Gastroesophageal sphincter (tissue), 4 donors: ENCODE data around the gene ACOXL. TPM values are rescaled to one million over a fixed set of nuclear protein-coding genes. Genes with fewer than 3 reads are reported as not detected.

Experiments used
- ATAC-seq: fragments of 150-250 bp; one replicate; pipeline ENCODE4 v1.9.1; 2016; ENCODE audit warnings: mild to moderate bottlenecking, moderate library complexity
- H3K27ac ChIP-seq, 4 donors: fragments of 200-600 bp; sonication (generic) in 3 of 4; 1 replicate in 3 of 4; 2 replicates in 1 of 4; pipeline ENCODE4 v1.5.1; 2016 to 2019
- H3K27me3 ChIP-seq: fragments of 200-600 bp; sonication (generic); one replicate; pipeline ENCODE4 v1.5.1; 2019
- H3K36me3 ChIP-seq, 2 donors: fragments of 200-600 bp; sonication (generic); one replicate each; pipeline ENCODE4 v1.5.1; 2019; ENCODE audit warnings: control low read depth in 1 of 2
- H3K4me1 ChIP-seq, 3 donors: fragments of 200-600 bp; sonication (generic); 1 replicate in 2 of 3; 2 replicates in 1 of 3; pipeline ENCODE4 v1.5.1; 2016 to 2019; ENCODE audit warnings: control low read depth in 2 of 3
- H3K4me3 ChIP-seq, 2 donors: fragments of 200-600 bp; sonication (generic); one replicate each; pipeline ENCODE4 v1.5.1; 2019; ENCODE audit warnings: mild to moderate bottlenecking in 1 of 2, moderate library complexity in 1 of 2
- H3K9me3 ChIP-seq, 3 donors: fragments of 200-600 bp; sonication (generic); one replicate each; pipeline ENCODE4 v1.5.1; 2017 to 2019; ENCODE audit warnings: control low read depth in 2 of 3
- EP300 ChIP-seq: sonication (generic); formaldehyde crosslinking; IDR thresholded peaks from one replicate; pipeline ENCODE4 v1.6.1; 2017; ENCODE audit warnings: antibody characterized with exemption, mild to moderate bottlenecking
- POLR2A ChIP-seq, 2 donors: fragments of 450-650 bp; IDR thresholded peaks; one replicate each; pipeline ENCODE4 v1.6.1; 2017; ENCODE audit warnings: antibody characterized with exemption in 2 of 2, mild to moderate bottlenecking in 2 of 2, moderate library complexity in 1 of 2
- POLR2AphosphoS5 ChIP-seq: sonication (generic); formaldehyde crosslinking; IDR thresholded peaks from one replicate; pipeline ENCODE4 v1.6.1; 2017; ENCODE audit warnings: antibody characterized with exemption
- WGBS, 2 donors: methylation state at CpG; one replicate each; pipeline ENCODE4 v1.1.5; 2018; ENCODE audit warnings: low coverage in 1 of 2; 5-methylcytosine and 5-hydroxymethylcytosine counted together
- total RNA-seq, 4 donors: library from RNA; depleted of rRNA; stranded (reverse); fragments of >200 nt; gene quantifications; one replicate each; pipeline ENCODE4 v1.1.0, GENCODE V29; 2016
- TF ChIP-seq, protein P1 (sequence below), 4 experiments: fragments of 200-600 bp in 2 of 4; fragments of 450-650 bp in 2 of 4; sonication (generic) in 1 of 4; IDR thresholded peaks; one replicate each; pipeline ENCODE4 v1.5.1; 2017 to 2019; ENCODE audit warnings: antibody characterized with exemption in 4 of 4, mild to moderate bottlenecking in 2 of 4, moderate library complexity in 2 of 4

The ACOXL gene
- total RNA-seq, 4 donors from 2014 or later, result not detected

GRCh38 chr2:111116843-111117597 lies 384.6 kb downstream of the ACOXL start:
- Histone ChIP-seq H3K4me1 (peaks cover 0 to 52% (median 16%) of the 10 kb centered on the region in 3 donors), H3K27ac (peak overlapping the region in 1 of 4 donors; percentile 59), H3K9me3 (peaks cover 0 to 7% (median 0%) of the 10 kb centered on the region in 3 donors), H3K4me3 (peak overlapping the region in 1 of 2 donors; percentile 88), H3K36me3 (no peaks in the 10 kb centered on the region), H3K27me3 (peaks cover 79% of the 10 kb centered on the region)
- TF ChIP-seq, protein P1, sequence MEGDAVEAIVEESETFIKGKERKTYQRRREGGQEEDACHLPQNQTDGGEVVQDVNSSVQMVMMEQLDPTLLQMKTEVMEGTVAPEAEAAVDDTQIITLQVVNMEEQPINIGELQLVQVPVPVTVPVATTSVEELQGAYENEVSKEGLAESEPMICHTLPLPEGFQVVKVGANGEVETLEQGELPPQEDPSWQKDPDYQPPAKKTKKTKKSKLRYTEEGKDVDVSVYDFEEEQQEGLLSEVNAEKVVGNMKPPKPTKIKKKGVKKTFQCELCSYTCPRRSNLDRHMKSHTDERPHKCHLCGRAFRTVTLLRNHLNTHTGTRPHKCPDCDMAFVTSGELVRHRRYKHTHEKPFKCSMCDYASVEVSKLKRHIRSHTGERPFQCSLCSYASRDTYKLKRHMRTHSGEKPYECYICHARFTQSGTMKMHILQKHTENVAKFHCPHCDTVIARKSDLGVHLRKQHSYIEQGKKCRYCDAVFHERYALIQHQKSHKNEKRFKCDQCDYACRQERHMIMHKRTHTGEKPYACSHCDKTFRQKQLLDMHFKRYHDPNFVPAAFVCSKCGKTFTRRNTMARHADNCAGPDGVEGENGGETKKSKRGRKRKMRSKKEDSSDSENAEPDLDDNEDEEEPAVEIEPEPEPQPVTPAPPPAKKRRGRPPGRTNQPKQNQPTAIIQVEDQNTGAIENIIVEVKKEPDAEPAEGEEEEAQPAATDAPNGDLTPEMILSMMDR (IDR thresholded peaks at IDR 0.05), result peak in 3 of 4 experiments; percentile 79 to 96 (median 85)
- TF ChIP-seq POLR2AphosphoS5, result no peak
- 9 to 16% methylated on average over 7 to 17 of the region's 30 CpGs for WGBS, 2 donors
- peak; percentile 41 for ATAC-seq

DNA sequence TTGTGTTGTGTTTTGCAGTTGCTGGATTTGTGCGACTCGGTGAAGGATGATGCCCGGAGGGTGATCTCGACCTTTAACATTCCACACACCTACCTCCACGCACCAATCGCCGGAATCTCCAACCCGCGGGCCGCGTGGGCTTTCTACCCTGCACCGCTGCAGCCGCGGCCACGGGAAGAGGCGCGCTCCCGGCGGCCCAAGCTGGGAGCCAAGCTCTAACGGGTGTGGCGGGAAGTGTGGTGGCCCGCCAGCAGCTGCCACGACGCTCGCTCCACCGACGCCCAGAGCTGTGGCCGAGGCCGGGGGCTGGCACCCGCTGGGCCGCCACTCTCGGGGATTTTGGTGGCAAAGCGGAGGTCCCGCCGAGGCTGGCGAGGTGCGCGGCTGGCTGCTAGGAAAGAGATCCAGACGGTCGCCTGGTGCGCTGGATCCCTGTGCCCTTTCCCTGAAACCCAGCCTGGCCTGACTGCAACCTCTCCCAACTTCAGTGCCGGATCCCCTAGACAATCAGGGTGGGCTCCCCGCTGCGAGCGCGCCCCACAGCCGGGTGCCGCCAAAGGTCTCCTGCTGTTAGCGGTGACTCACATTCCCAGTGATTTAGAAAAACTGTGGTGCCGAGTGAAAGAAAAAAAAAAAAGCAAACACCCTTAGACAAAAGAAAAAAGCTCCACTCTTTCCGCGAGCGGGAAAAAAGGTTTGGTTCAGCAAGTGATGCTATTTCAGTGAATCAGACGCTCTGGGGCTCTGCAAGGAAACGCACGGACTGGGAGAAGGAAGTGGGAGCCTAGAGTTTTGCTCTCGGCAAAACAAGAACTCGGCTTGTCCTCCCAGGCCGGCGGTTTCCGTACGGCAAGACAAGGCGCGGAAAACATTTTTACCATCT lies 385.5 kb downstream of the ACOXL start:
- TF ChIP-seq POLR2A (IDR thresholded peaks at IDR 0.05) (no peak), POLR2AphosphoS5 (no peak), EP300 (no peak)
- TF ChIP-seq, protein P1 (IDR thresholded peaks at IDR 0.05), result no peak
- WGBS, 2 donors, result 19 to 24% methylated on average over 9 to 20 of the region's 64 CpGs
- Histone ChIP-seq H3K27ac (peak overlapping the region in 3 of 4 donors; percentile 9 to 59 (median 52)), H3K36me3 (no peaks in the 10 kb centered on the region), H3K9me3 (peaks cover 0 to 7% (median 0%) of the 10 kb centered on the region in 3 donors), H3K4me1 (peaks cover 0 to 55% (median 16%) of the 10 kb centered on the region in 3 donors), H3K27me3 (peaks cover 71% of the 10 kb centered on the region), H3K4me3 (peak overlapping the region; percentile 2 to 88)
- ATAC-seq, result no peak

GRCh38 chr2:111118481-111118980 lies 386.2 kb downstream of the ACOXL start:
- peaks cover 64% of the 10 kb centered on the region for H3K27me3 ChIP-seq
- H3K36me3 ChIP-seq, result no peaks in the 10 kb centered on the region
- H3K27ac ChIP-seq, result peak overlapping the region in 3 of 4 donors; percentile 9 to 59 (median 52)
- no peak for ATAC-seq
- H3K9me3 ChIP-seq, result peaks cover 0 to 7% (median 0%) of the 10 kb centered on the region in 3 donors
- H3K4me1 ChIP-seq, result peaks cover 0 to 59% (median 16%) of the 10 kb centered on the region in 3 donors
- TF ChIP-seq POLR2A (IDR thresholded peaks at IDR 0.05), result no peak
- no peak for TF ChIP-seq EP300
- no peak for TF ChIP-seq POLR2AphosphoS5
- TF ChIP-seq, protein P1 (IDR thresholded peaks at IDR 0.05), result no peak
- 33 to 60% methylated on average over 1 to 11 of the region's 33 CpGs for WGBS, 2 donors
- H3K4me3 ChIP-seq, result peak overlapping the region in 1 of 2 donors; percentile 88

GRCh38 chr2:111118981-111119821 lies 386.8 kb downstream of the ACOXL start:
- Histone ChIP-seq H3K4me3 (peak overlapping the region in 1 of 2 donors; percentile 88), H3K4me1 (peaks cover 0 to 66% (median 19%) of the 10 kb centered on the region in 3 donors), H3K9me3 (peaks cover 0 to 7% (median 0%) of the 10 kb centered on the region in 3 donors), H3K27ac (peak overlapping the region in 2 of 4 donors; percentile 52 to 59), H3K36me3 (peaks cover 0 to 6% of the 10 kb centered on the region in 2 donors), H3K27me3 (peaks cover 59% of the 10 kb centered on the region)
- WGBS, 2 donors, result 10 to 60% methylated on average over 2 to 17 of the region's 76 CpGs
- no peak for TF ChIP-seq EP300
- TF ChIP-seq POLR2AphosphoS5, result no peak
- TF ChIP-seq, protein P1 (IDR thresholded peaks at IDR 0.05), result no peak
- no peak for ATAC-seq
